ENCODE measurements around the gene MAP1LC3B.

The MAP1LC3B gene

DNA sequence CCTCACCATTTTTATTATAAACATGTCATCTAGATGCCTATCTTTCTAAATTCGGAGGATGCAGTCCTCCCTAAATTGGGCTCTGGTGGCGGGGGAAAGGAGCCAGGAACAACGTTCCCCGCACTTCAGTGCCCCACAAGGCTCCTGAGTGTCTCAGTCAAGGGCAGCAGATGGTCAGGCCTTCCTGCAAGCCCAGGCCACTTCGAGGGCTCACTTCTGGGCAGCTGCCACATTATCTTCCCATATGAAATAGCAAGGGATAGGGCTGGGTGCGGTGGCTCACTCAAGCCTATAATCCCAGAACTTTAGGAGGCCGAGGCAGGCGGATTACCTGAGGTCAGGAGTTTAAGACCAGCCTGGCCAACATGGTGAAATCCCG lies 40.8 kb upstream of the MAP1LC3B start:
- TF ChIP-seq TAF1 (IDR thresholded peaks at IDR 0.05; ENCODE audit: borderline replicate concordance, insufficient read depth, low read length): no peak
- no peak for TF ChIP-seq SIN3A (IDR thresholded peaks at IDR 0.05; ENCODE audit: borderline replicate concordance, insufficient read depth, low read length)
- TF ChIP-seq FOXP2 (optimal IDR thresholded peaks at IDR 0.05; ENCODE audit: borderline replicate concordance, extremely low read depth, extremely low read length, insufficient read depth): no peak
- TF ChIP-seq POLR2AphosphoS5 (IDR thresholded peaks at IDR 0.05; ENCODE audit: low read depth, low read length): no peak
- TF ChIP-seq, protein P1, sequence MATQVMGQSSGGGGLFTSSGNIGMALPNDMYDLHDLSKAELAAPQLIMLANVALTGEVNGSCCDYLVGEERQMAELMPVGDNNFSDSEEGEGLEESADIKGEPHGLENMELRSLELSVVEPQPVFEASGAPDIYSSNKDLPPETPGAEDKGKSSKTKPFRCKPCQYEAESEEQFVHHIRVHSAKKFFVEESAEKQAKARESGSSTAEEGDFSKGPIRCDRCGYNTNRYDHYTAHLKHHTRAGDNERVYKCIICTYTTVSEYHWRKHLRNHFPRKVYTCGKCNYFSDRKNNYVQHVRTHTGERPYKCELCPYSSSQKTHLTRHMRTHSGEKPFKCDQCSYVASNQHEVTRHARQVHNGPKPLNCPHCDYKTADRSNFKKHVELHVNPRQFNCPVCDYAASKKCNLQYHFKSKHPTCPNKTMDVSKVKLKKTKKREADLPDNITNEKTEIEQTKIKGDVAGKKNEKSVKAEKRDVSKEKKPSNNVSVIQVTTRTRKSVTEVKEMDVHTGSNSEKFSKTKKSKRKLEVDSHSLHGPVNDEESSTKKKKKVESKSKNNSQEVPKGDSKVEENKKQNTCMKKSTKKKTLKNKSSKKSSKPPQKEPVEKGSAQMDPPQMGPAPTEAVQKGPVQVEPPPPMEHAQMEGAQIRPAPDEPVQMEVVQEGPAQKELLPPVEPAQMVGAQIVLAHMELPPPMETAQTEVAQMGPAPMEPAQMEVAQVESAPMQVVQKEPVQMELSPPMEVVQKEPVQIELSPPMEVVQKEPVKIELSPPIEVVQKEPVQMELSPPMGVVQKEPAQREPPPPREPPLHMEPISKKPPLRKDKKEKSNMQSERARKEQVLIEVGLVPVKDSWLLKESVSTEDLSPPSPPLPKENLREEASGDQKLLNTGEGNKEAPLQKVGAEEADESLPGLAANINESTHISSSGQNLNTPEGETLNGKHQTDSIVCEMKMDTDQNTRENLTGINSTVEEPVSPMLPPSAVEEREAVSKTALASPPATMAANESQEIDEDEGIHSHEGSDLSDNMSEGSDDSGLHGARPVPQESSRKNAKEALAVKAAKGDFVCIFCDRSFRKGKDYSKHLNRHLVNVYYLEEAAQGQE (IDR thresholded peaks at IDR 0.05; ENCODE audit: insufficient read depth in 1 of 2, low read depth in 2 of 2, low read length in 2 of 2): no peak

DNA sequence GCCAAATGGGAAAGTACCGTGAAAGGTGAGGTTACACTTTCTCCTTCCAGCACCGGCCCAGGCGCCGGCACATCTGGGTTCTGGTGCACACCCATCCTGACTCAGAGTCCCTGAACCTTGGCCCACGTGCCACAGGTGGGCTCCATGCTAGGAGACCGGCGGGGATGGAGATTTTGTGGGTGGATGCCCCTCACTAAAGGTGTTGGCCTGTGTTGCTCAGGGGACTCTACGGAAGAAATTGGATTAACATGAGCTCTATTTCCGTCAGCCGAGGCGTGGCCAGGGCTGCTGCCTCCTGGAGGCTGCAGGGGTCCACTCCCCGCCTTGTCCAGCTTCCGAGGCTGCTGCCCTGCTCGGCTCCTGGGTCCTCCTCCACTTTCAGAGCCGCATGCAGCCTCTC lies 39.3 kb upstream of the MAP1LC3B start:
- TF ChIP-seq FOXP2 (optimal IDR thresholded peaks at IDR 0.05; ENCODE audit: borderline replicate concordance, extremely low read depth, extremely low read length, insufficient read depth): no peak
- no peak for TF ChIP-seq POLR2AphosphoS5 (IDR thresholded peaks at IDR 0.05; ENCODE audit: low read depth, low read length)
- TF ChIP-seq, protein P1 (IDR thresholded peaks at IDR 0.05; ENCODE audit: insufficient read depth in 1 of 2, low read depth in 2 of 2, low read length in 2 of 2): no peak
- no peak for TF ChIP-seq SIN3A (IDR thresholded peaks at IDR 0.05; ENCODE audit: borderline replicate concordance, insufficient read depth, low read length)
- TF ChIP-seq TAF1 (IDR thresholded peaks at IDR 0.05; ENCODE audit: borderline replicate concordance, insufficient read depth, low read length): no peak

DNA sequence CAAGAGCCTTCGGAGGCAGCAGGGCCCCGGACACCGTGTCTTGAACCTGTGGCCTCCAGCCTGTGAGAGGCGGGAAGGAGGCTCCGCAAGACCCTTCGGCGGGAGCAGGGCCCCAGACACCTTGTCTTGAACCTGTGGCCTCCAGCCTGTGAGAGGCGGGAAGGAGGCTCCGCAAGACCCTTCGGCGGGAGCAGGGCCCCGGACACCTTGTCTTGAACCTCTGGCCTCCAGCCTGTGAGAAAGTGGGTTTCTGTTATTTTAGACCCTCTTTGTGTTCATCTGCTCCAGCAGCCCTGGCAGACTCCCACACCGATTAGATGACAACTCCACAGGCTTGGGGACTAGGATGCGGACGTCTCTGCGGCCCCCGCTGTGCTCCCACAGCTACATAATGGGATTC lies 38.5 kb upstream of the MAP1LC3B start:
- TF ChIP-seq FOXP2 (optimal IDR thresholded peaks at IDR 0.05; ENCODE audit: borderline replicate concordance, extremely low read depth, extremely low read length, insufficient read depth): no peak
- no peak for TF ChIP-seq SIN3A (IDR thresholded peaks at IDR 0.05; ENCODE audit: borderline replicate concordance, insufficient read depth, low read length)
- TF ChIP-seq TAF1 (IDR thresholded peaks at IDR 0.05; ENCODE audit: borderline replicate concordance, insufficient read depth, low read length): no peak
- TF ChIP-seq POLR2AphosphoS5 (IDR thresholded peaks at IDR 0.05; ENCODE audit: low read depth, low read length): no peak
- TF ChIP-seq, protein P1 (IDR thresholded peaks at IDR 0.05; ENCODE audit: insufficient read depth in 1 of 2, low read depth in 2 of 2, low read length in 2 of 2): no peak

DNA sequence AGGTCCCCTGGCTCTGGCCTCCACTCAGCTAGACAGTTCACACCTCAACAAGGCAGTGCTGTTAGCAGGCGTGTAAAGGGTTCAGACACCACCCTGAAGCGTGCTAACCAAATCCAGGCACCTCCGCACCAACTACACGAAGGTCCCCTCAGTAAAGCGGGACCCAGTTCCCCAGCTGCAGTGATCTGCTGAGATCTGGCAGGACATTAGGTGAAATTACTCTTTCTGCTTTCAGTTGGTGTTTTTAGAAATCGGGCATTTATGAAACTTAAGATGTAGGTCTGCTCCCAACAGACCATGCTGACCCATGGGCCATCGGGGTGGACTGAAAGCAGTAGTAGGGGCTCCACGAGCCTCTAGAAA lies 35.7 kb upstream of the MAP1LC3B start:
- TF ChIP-seq FOXP2 (optimal IDR thresholded peaks at IDR 0.05; ENCODE audit: borderline replicate concordance, extremely low read depth, extremely low read length, insufficient read depth) (no peak), POLR2AphosphoS5 (IDR thresholded peaks at IDR 0.05; ENCODE audit: low read depth, low read length) (no peak), TAF1 (IDR thresholded peaks at IDR 0.05; ENCODE audit: borderline replicate concordance, insufficient read depth, low read length) (no peak), SIN3A (IDR thresholded peaks at IDR 0.05; ENCODE audit: borderline replicate concordance, insufficient read depth, low read length) (no peak)
- TF ChIP-seq, protein P1 (IDR thresholded peaks at IDR 0.05; ENCODE audit: insufficient read depth in 1 of 2, low read depth in 2 of 2, low read length in 2 of 2): no peak

DNA sequence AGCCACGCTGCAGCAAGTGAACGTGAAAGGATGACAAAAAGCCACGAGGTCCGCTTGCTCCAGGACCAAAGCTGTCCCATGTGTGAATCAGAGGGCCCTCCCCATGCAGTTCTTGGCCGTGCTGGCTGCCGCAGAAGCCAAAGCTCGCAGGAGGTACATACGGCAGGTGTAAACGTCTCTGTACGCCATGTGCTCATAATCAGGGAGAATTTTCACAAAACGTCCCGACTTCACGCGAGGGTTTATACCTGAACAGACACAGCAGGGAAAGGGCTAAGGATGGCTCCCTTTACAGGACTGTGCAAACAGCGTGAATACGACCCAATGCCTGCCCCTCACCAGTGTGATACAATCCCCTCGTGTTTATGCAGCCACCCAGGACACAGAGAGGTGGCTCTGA lies 33.9 kb upstream of the MAP1LC3B start:
- no peak for TF ChIP-seq SIN3A (IDR thresholded peaks at IDR 0.05; ENCODE audit: borderline replicate concordance, insufficient read depth, low read length)
- no peak for TF ChIP-seq POLR2AphosphoS5 (IDR thresholded peaks at IDR 0.05; ENCODE audit: low read depth, low read length)
- no peak for TF ChIP-seq TAF1 (IDR thresholded peaks at IDR 0.05; ENCODE audit: borderline replicate concordance, insufficient read depth, low read length)

Measured in PFSK-1 (cell line).